ENCODE measurements around the gene C15orf61.

The C15orf61 gene

DNA sequence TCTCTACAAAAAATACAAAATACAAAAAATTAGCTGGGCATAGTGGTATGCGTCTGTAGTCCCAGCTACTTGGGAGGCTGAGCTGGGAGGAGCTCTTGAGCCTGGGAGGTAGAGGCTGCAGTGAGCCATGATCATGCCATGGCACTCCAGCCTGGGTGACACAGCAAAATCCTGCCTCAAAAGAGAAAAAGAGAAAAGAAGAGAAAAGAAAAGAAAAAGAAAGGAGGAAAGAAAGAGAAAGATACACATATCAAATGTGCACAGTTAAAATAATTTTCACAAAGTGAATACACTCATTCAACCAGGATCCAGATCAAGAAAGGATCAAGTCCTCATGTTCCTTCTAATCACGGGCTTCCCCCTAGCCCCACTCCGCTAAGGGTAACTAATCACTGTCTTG lies 5.8 kb upstream of the C15orf61 start:
- DNase-seq, result no peak

GRCh38 chr15:67515557-67515956 lies 5.4 kb upstream of the C15orf61 start:
- DNase-seq, result no peak

DNA sequence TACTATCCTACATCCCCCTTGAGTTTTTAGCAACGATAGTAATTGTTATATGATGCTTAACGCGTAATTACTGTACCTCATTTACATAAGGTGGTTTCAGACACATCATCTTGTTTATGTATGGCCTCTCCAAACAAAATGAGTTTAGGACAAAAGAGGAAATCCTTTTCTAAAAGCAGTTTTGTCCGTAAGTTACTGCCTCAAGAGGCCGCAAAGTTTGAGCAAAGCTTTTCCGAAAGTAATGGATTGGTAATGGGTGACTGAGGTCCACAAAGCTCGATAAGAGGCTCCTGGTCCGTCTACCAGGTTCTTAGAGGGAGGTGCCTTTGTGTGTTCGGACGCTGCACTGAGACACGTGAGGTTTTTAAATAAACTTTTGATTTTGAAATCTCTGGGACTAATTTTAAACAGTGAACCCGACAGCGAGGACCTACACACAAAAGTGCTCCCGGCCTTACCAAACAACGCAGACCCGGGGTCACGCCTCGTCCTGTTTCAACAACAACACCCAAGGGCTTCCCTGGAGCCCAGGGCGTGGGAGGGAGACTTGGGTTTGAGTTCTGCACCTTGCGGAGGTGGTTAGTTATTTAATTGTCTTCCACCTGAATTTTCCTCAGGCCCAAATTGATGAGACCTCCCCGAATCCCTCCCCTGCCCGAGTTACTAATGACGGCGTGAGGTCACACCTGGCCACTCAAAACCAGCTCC lies 456 bp upstream of the C15orf61 start:
- no peak for DNase-seq

DNA sequence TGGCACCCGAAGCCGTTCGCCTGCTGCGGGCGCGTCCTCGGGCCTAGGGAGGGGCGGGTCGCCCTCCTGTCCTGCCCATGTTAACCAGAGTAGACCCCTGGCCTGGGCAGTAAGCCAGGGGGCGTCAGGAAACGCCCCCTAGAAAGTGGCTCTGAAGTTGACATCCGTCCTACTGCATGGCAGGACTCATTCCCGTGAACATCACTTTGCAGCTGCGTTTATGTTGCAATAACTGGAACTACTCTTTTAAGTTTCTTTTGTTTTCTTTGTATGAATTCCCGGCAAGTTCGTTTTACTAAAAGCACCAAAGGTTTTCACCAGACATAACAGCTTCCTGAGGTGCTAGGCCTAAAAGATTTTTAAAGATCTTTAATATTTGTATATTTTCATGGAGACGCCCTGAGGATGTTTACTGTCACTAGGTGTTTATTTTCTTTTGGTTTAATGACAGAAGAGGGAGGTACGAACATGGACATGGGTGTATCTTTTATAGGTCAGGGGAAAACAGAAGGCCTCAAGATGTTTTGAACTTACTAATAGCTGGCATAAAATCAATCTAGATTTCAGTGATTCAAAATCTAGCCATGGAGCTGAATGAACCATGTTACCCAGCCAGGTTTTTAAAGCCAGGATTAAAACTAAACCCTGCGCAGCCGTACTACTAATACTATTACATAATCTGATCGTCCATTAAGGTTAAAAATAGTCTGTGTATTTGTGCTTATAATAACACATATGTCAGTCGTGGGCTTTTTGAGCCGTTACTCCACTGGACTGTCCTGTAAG lies 1.0 kb downstream of the C15orf61 start:
- no peak for DNase-seq

GRCh38 chr15:67523330-67523729 lies 2.4 kb downstream of the C15orf61 start:
- DNase-seq, result no peak

DNA sequence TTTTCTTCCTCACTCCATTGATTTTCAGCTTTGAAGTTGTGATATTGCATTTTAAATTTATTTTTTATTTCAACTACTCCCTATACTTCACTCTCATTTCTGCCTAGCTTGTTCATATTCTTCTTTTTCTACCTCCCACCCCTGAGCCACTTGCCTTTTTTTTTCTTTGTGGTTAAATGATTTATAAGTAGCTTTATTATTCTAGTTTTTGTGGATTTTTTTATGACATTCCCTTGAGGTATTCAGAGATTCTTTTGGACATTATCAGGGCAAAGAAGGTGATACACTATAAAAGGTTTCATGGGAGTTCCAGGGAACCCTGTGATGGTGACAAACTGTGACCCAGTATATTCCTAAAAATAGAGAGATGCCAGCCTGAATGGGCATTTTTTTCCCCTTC lies 3.3 kb downstream of the C15orf61 start:
- DNase-seq, result no peak

DNA sequence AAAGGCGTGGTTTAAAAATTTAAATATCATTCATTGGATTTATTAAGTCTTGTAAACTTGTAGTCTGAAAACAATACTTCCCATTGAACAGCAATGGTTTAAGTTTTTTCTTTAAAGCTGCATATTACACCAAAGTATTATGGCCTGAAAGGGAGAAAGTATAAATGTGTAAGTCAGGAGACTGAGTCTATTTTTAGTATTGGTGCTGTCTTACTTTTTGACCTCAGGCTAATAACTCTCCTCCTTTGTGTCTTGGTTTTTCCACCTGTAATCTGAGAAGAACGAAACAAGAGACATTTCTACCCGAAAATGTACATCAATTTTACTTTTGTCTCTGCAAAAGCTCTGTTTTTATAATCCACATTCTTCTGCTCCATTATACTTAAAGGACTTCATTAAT lies 7.6 kb downstream of the C15orf61 start:
- no peak for DNase-seq

DNA sequence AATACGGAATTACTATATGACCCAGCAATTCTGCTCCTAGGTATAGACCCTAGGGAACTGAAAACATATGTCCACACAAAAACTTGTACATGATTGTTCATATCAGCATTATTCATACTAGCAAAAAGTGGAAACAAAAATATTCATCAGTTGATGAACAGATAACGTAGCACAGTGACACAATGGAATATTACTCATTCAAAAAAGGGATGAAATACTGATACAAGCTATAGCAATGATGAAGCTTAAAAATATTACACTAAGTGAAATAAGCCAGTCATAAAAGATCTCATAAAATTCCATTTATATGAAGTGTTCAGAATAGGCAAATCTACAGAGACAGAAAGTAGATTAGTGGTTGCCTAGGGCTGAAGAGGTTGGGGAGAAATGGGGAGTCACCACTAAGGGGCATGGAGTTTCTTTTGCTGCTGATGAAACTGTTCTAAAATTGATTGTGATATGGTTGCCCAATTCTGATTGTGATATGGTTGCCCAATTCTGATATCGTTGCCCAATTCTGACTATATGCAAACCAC lies 10.5 kb downstream of the C15orf61 start:
- no peak for DNase-seq

DNA sequence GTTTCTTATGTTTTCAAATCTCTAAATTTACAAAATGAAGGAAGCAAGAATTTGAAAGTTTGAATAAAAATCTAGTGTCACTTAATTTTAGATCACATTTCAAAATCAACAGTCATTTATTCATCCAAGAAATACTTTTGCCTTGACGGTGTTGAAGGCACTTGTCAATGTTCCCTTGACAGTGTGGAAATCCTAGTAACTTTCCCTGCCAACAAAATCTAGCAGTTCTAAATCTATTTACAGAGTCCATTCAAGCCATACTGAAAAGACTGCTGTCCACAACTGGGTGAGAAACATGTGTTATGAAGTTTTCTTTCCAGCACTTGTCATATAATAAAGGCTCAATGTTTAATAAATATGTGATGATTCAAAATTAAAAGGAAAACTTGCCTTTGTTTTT lies 12.9 kb downstream of the C15orf61 start:
- no peak for DNase-seq

GRCh38 chr15:67534360-67534759 lies 13.4 kb downstream of the C15orf61 start:
- no peak for DNase-seq

DNA sequence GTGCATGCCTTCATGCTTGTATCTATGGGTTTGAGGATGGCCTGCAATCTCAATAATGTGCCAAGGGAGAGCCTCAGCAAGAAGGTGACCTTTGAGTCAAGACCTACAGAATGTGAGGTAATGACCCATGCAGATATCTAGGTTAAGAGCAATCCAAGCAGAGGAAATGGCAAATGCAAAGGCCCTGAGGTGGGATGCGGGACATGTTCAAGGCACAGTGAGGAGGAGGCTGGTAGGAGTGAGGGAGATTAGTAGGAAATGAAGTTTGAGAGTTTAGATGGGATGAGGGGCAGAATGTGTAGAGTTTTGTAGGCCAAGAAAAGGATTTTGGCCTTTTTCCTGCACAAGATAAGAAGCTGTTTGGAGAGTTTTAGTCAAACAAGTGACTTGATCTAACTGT lies 16.8 kb downstream of the C15orf61 start:
- no peak for DNase-seq

DNA sequence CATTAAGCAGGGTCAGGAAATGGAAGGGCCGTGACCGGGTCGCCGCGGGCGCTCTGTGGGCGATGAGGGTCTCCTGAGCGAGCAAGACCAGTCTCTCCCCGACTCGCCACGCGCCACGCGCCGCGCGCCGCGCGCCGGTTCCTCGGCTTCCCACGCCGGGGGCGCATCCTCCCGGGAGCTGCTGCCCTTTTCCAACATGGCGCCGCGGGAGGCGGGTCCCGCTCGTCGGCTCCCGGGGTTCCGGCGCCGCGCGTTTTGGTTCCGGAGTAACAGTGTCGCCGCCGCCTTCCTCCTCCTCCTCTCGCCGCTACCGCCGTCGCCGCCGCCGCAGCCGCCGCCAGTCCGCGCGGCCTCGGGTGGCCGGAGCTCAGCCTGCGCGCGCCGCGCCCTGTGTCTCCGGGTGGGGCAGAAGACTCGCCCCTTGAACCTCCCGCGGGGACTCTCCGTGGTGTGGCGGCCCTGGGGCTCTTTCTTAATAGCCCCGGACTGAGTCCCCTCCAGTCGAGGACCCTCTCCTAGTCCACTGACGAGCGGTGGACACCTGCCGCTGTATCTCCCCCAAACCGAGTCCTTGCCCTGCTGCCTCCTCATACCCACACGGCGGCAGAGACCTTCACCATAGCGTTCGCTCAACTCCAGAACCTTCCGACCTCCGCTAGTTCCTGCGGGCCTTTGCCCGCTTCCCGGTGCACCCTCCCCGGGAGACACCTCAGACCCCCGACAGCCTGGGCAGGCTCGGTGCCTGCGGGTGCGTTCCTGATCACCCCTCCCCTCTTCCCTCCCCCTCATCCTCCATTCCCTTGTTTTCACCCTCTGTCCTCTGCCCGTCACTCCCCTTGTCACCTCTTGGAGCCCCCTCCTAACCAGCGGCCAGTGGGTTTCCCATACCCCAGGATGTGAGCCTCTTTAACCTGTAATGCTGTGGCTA lies 21.8 kb downstream of the C15orf61 start, which contains the start of gene MAP2K5:
Gene MAP2K5 (plus strand): TSS at position 284 of the 928 bp plus-strand sequence. CDS start 633 bp downstream, at position 917.
- peak; percentile 80 for DNase-seq

- DNase-seq, result no peak
These were observed 22.4 kb downstream of the C15orf61 start for GRCh38 chr15:67543348-67543718.

DNA sequence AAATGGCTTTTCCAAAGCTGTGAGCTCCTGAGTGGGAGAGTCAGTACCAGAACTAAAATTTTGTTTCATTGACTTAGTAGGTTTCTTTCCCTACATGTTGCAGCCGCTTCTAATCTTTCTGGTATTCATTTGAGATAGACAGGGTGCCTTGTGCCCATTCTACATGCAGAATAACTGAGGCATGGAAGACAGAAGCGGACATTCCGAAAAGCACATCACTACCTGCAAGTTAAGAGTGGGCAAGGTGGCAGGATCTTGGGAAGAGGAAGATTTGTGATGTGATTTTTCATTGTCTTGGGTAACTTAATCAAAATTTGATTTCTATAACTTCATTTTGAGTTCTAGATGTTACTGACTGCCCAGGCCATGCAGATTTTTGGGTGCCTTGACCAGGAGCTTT lies 23.5 kb downstream of the C15orf61 start:
- no peak for DNase-seq

DNA sequence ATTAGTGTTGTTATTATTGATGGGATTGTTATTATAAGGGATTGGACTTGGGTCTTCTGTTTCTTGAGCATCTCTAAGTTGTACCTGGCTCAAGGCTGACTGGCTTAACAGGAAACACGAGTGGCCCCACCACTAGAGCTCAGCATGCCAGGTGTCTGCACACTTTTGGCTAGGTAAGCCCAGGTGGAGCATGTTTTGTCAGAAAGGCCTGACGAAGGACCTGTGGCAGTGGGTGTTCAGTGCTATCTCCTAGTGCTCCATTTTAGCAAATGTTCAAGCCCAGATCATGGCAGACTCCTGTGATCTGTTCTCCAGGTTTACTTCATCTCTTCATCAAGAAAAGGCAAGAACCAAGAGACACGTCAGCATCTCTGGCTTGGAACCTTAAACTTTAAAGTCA lies 24.9 kb downstream of the C15orf61 start:
- DNase-seq, result no peak

DNA sequence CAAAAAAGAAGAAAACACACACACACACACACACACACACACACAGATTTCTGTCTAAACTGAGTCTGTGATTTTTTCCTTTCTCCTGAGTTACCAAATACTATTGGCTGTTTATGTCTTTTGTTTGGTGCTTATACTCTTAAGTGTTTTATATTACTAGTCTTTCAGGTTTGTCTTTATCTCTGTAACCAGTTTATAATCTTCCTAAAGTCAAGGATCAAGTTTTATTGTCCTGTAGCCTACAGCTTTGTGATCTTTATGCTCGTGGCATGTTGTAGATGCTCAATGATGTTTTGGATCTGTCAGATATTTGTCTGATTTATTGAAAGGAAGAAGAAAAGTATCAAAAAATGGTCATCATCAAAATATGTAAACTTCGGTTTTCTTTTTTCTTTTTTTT lies 26.1 kb downstream of the C15orf61 start:
- DNase-seq, result no peak

- DNase-seq, result no peak
These were observed 26.9 kb downstream of the C15orf61 start for GRCh38 chr15:67547836-67548235.

DNA sequence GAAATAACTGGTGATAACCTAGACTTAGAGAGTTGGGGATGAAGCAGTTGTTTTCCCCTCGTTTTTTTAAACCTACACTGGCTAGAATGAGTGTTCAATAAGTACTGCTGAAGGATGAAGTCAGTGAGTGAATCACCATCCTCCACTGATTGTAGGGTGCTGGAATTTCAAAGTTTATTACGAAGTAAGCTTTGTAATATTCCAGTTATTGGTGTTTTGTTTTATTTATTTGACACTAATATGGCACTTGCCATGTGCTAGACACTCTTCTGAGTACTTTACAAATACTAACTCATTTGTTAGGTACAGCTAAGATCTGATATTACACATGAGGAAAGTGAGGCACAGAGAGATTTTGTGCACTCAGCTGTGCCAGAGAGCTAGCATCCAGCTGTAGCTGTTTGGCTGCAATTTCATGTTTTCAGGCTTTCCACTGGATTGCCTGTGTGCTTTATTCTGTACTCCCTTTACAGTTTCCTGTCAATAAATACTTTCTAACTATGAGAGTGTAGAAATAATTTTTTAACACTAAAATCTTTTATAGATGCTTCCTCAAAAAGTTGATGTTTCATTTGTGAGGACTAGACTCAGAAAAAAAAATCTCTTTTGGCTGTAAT lies 27.4 kb downstream of the C15orf61 start:
- no peak for DNase-seq

- no peak for DNase-seq
These were observed 28.1 kb downstream of the C15orf61 start for GRCh38 chr15:67548862-67549651.

- DNase-seq, result no peak
These were observed 28.8 kb downstream of the C15orf61 start for GRCh38 chr15:67549736-67550135.

DNA sequence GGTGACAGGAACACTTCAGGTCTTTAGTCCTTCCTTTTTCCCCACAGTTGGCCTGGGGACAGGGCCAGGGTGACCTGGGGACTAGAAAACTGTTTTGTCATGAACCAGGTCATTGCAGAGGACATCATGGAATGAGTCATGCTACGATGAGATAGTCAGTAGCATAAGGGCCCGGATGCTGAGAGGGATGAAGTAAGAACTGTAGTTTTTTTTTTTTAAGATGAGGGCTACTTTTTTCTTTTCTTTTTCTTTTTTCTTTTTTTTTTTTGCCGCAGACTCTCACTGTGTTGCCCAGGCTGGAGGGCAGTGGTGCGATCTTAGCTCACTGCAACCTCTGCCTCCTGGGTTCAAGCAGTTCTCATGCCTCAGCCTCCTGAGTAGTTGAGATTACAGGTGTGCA lies 29.6 kb downstream of the C15orf61 start:
- no peak for DNase-seq
